NCI-H82 treated with DMSO at 0.1 percent for 48 hours (cell line): Measurements from ENCODE around the gene SLC9A8.
A peak's percentile ranks its signal among the peaks of the same experiment; 100 is the strongest.

Experiments
- DNase-seq: peaks from one replicate; lab custom pipeline; 2025; ENCODE audit not compliant: unreplicated experiment; lab: John Stamatoyannopoulos, UW

Gene SLC9A8

DNA sequence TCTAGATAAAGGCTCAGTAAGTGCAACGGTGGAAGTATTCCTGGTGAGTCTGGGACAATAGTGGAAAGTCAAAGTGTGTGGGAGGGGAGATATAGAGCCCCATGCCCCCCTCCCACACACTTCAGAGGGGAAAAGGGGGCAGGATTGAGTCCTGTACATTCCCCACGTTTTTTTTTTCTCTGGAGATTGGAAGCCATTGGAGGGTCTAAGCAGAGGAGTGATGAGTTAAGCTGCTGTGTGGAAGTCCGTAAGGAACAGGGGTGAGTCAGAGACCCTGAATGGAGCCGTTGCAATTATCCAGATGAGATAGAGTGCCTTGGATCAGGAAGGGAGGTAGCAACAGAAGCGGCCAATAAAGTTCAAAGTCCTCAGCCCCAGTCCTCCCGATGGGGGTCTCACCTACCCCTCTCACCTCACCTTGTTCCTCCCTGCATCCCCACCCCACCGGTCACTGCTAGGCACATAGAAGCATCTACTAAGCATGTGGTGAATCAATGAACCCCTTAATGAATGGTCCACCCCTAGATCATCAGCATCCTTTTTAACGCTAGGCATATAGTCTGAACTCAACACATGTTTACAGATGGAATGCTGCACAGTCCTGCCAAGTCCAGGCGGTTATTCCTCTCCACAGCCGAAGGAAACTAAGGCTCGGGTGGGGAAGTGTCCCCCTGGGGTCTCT lies 662 bp upstream of the SLC9A8 start:
- no peak for DNase-seq

GRCh38 chr20:49813305-49813974 lies 812 bp downstream of the SLC9A8 start:
- no peak for DNase-seq

GRCh38 chr20:49814057-49814694 lies 1.5 kb downstream of the SLC9A8 start:
- no peak for DNase-seq

GRCh38 chr20:49818816-49819215 lies 6.2 kb downstream of the SLC9A8 start:
- DNase-seq: no peak

DNA sequence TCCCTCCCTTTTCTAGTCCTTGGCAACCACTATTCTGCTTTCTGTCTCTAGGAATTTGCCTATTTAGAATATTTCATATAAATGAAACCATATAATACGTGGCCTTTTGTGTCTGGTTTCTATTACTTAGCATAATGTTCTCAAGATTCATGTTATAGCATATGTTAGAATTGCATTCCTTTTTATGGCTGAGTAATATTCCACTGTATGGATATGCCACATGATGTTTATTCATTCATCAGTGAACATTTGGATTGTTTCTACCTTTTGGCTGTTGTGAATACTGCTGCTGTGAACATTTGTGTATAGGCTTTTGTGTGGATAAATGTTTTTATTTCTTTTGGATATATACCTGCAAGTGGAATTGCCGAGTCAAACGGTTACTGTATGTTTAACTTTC lies 7.1 kb downstream of the SLC9A8 start:
- no peak for DNase-seq

GRCh38 chr20:49821381-49821780 lies 8.8 kb downstream of the SLC9A8 start:
- DNase-seq: no peak

GRCh38 chr20:49821870-49822331 lies 9.3 kb downstream of the SLC9A8 start:
- DNase-seq: no peak

DNA sequence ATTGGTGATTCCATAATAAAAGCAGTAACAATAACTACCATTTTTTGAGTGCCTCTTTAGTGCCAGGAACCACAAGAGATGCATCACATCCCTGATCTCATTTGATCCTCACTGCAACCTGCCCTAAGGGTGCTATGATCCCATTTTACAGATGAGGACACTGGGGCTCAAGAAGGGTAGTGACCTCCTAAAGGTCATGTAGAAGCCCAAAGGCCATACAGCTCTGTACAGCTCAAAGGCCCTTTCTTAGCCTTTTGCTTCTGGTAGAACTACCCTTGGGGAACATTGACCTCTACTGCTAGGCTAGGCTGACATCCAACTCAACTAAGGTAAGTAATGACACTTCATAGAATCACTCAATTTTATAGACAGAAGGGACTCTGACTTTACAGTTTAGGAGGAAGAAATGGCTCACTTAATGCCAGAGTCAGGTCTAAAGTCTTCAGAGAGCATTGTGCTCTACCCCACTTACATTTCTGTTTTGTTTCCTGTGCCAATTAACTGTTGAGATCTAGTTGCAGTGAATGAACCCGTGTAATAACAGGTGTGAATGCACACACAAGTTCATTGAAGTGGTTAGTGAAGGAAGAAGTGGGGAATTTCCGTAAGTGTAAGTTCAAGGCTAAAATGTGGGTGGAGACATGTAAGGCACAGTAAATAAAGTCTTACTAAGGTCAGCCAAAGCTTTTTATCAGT lies 10.7 kb downstream of the SLC9A8 start:
- DNase-seq: no peak

DNA sequence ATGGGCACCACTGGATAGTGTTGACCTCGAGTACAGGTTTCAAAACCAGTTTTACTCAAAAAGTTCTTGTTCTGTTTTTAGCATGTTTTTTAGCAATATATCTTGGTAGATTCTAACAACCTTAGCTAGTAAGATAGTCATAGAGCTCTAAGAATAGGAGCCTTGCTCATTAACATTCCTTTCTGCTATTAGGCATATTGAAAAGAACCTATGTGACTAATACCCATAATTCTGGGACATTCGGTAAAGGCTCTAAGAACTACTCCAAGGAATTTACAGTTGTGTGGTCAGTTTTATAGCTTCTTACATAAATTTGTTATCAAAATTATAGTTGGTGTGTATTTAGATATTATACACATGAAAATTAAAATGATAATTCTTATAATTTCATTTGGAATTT lies 11.6 kb downstream of the SLC9A8 start:
- DNase-seq: no peak

- DNase-seq: no peak
These were observed 12.9 kb downstream of the SLC9A8 start for GRCh38 chr20:49825521-49826033.

DNA sequence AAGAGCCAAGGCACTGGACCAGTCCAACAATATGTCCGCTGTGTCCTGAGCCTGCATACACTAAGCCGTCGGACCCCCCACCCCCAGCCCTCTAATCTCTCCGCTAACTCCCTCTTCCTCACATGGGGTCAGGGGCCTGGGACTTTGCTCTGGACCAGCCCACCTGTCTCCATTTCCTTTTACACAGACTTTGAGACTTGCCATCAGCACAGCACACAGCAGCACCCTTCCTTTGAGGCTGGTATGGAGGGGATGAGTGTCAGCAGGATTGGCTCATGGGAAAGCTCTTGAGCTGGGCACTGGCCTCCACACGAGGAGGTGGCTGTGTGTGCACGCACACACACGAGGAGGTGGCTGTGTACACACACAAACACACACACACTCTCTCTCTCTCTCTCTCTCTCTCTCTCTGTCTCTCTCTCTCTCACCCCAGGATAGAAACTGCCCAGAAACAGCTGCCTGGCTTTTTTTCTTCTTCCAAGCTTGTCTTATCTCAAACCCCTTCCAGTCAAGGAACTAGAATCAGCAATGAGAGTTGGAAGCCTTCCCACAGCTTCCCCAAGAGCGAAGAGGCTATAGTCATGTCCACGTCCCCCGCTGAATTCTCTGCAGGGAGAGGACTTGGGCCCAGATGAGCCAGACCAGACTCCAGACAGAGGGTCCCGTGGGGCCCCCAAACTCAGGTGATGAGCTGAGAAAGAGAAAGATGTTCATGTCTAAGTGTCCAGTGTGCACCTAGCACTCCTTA lies 18.6 kb downstream of the SLC9A8 start:
- no peak for DNase-seq

DNA sequence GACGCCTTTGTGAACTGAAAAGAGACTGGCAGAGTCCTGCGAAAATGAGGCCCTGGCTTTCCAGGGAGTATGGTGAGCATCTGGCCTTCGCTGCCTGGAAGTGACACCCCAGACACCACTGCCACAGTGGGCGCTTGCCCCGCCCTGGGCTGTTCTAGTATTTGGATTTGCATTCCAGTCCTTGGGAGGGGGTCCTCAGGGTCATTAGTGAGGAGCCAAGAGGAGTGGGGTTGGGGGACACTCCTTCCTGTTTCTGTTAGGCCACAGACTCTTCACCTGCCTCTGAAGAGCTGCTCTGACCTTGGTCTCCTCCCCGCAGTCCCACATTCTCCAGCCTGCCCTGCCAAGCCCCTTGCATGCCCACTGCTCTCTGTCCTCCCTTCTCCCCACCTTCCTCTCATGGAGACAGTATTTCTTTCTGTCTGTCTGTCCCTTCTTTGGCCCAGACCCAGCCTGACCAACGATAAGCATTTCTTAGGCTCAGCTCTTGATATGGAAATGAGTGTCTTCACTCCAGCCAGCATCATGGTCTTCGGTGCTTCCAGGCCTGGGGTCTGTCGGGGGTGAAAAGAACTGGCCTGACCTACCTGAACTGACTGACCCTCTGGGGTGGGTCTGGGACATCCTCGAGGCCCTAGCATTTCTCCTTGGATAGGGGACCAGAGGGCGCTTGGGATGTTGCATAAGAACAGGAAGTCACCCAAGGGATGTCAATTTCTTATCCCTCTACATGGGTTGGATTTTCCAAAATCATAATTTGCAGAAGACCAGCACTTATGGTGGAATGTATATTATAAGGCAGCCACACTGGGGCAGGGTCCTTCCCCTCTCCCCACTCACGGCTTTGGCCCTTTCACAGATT lies 19.4 kb downstream of the SLC9A8 start:
- DNase-seq: no peak

- no peak for DNase-seq
These were observed 20.2 kb downstream of the SLC9A8 start for GRCh38 chr20:49832632-49833327.

DNA sequence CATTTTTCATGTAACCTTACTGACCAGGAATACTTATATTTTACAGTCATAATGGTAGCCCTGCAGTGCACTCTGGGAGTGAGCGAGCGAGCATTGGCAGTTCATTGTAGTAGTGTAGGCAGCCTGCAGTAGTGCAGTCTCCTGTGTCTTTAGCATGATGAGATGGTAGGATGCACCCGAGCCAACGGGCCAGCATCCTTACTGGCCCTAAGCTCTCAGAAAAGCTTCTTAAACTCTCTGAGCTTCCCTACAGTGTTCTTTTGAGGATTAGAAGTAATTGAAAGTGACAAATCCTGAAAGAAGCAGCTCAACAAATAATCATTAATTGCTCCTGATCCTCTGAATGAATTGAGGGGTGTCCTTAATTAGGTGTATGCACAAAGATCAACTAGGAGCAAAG lies 20.9 kb downstream of the SLC9A8 start:
- peak; percentile 97 for DNase-seq

GRCh38 chr20:49835031-49835430 lies 22.4 kb downstream of the SLC9A8 start:
- DNase-seq: no peak

DNA sequence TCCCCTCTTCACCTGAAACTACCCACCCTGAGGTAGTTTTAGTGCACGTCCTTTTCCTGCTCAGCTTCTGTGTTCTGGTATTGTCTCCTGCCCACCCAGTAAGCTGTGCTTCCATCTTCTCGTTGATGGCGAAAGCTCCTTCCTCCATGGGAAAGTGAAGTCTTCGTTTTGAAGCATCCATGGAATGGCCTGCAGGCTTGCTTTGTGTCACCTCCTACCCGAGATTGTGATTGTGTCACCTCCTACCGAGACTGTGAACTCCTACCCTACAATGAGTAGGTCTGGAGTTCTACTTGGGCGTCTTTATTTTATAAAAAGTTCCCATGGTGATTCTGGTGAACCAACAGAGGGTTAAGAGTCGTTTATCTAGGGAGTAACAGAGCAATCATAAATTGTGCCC lies 25.9 kb downstream of the SLC9A8 start:
- no peak for DNase-seq

DNA sequence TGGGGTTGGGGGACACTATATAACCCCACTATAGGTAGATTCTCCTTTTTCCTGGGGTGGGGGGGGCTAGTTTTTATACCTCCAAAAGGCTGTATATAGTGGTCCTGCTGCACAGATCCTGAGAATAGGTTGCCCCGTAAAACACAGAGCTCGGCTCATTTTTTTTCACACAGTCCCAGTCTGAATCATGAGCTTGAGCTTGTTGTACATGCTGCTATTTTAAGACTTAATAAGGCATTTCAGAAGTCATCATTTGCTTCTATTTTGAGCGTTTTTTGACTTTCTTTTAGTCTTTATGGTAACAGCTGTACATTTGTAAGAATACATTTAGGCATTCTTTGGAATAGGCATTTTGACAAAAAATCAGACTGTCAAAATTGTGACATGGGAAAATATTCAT lies 30.5 kb downstream of the SLC9A8 start:
- DNase-seq: no peak

- DNase-seq: no peak
These were observed 31.2 kb downstream of the SLC9A8 start for GRCh38 chr20:49843770-49844380.

- no peak for DNase-seq
These were observed 32.4 kb downstream of the SLC9A8 start for GRCh38 chr20:49845060-49845459.
